H7 (cell line): ENCODE data around the gene SHH. TPM values are rescaled to one million over a fixed set of nuclear protein-coding genes. Genes with fewer than 3 reads are reported as not detected.
A peak's percentile ranks its signal among the peaks of the same experiment; 100 is the strongest.

Experiments used
- DNase-seq: peaks from one replicate; pipeline ENCODE4 v3.0.0; 2012
- H3K27me3 ChIP-seq: 2 replicates; pipeline ENCODE4 v1.6.0; 2011; ENCODE audit warnings: mild to moderate bottlenecking, low read length; ENCODE audit not compliant: control insufficient read depth, insufficient read depth
- H3K36me3 ChIP-seq: replicated peaks from 2 replicates; pipeline ENCODE4 v1.5.1; 2011; ENCODE audit warnings: low read length; ENCODE audit not compliant: control insufficient read depth, insufficient read depth
- H3K4me3 ChIP-seq: 2 replicates; pipeline ENCODE4 v1.5.1; 2011; ENCODE audit warnings: low read depth, mild to moderate bottlenecking, control low read depth, low read length, moderate library complexity; ENCODE audit not compliant: insufficient read depth
- total RNA-seq: library from RNA; depleted of rRNA; stranded (reverse); fragments of >200 nt; shearing (Covaris generic); gene quantifications from 2 replicates; pipeline ENCODE4 v1.2.3, GENCODE V29; 2014

The SHH gene
- total RNA-seq, 1 experiment from 2014 or later: 4.6 TPM

GRCh38 chr7:155766966-155767916, 45.0 kb downstream of the SHH start:
- H3K36me3 ChIP-seq: peaks cover 16% of the 10 kb centered on the region
- no peak for DNase-seq
- H3K4me3 ChIP-seq: no peak overlapping the region
- H3K27me3 ChIP-seq: no peaks in the 10 kb centered on the region

- Histone ChIP-seq H3K4me3 (no peak overlapping the region), H3K36me3 (peaks cover 15% of the 10 kb centered on the region), H3K27me3 (no peaks in the 10 kb centered on the region)
- DNase-seq: no peak
Measured at GRCh38 chr7:155766386-155766785, 45.9 kb downstream of the SHH start.

GRCh38 chr7:155765458-155765857, 46.8 kb downstream of the SHH start:
- Histone ChIP-seq H3K27me3 (no peaks in the 10 kb centered on the region), H3K4me3 (no peak overlapping the region), H3K36me3 (peaks cover 15% of the 10 kb centered on the region)
- no peak for DNase-seq

- Histone ChIP-seq H3K36me3 (peaks cover 8% of the 10 kb centered on the region), H3K4me3 (no peak overlapping the region), H3K27me3 (no peaks in the 10 kb centered on the region)
- DNase-seq: no peak
Measured at GRCh38 chr7:155764438-155764793, 47.8 kb downstream of the SHH start.

GRCh38 chr7:155763691-155764437, 48.4 kb downstream of the SHH start:
- H3K36me3 ChIP-seq: peaks cover 8% of the 10 kb centered on the region

GRCh38 chr7:155763122-155763521, 49.1 kb downstream of the SHH start:
- Histone ChIP-seq H3K4me3 (no peak overlapping the region), H3K27me3 (no peaks in the 10 kb centered on the region), H3K36me3 (peaks cover 8% of the 10 kb centered on the region)
- DNase-seq: peak; percentile 60

More at GRCh38 chr7:155763691-155764437, 48.4 kb downstream of the SHH start:
- H3K4me3 ChIP-seq: no peak overlapping the region
- no peaks in the 10 kb centered on the region for H3K27me3 ChIP-seq
- peak; percentile 46 for DNase-seq

GRCh38 chr7:155762655-155763054, 49.6 kb downstream of the SHH start:
- H3K4me3 ChIP-seq: no peak overlapping the region
- no peaks in the 10 kb centered on the region for H3K27me3 ChIP-seq
- peaks cover 8% of the 10 kb centered on the region for H3K36me3 ChIP-seq
- no peak for DNase-seq

GRCh38 chr7:155762036-155762435, 50.2 kb downstream of the SHH start:
- Histone ChIP-seq H3K36me3 (peaks cover 5% of the 10 kb centered on the region), H3K4me3 (no peak overlapping the region), H3K27me3 (no peaks in the 10 kb centered on the region)
- no peak for DNase-seq

- no peak for DNase-seq
- H3K36me3 ChIP-seq: peaks cover 3% of the 10 kb centered on the region
- H3K27me3 ChIP-seq: no peaks in the 10 kb centered on the region
- H3K4me3 ChIP-seq: no peak overlapping the region
Measured at GRCh38 chr7:155761162-155761561, 51.1 kb downstream of the SHH start.

- no peak for DNase-seq
- Histone ChIP-seq H3K4me3 (no peak overlapping the region), H3K36me3 (no peaks in the 10 kb centered on the region), H3K27me3 (no peaks in the 10 kb centered on the region)
Measured at GRCh38 chr7:155759740-155760430, 52.4 kb downstream of the SHH start.

GRCh38 chr7:155758348-155758747, 53.9 kb downstream of the SHH start:
- Histone ChIP-seq H3K4me3 (no peak overlapping the region), H3K36me3 (no peaks in the 10 kb centered on the region)
- DNase-seq: peak; percentile 59

GRCh38 chr7:155756322-155756721, 55.9 kb downstream of the SHH start:
- Histone ChIP-seq H3K27me3 (no peaks in the 10 kb centered on the region), H3K36me3 (no peaks in the 10 kb centered on the region), H3K4me3 (no peak overlapping the region)
- DNase-seq: no peak

More at GRCh38 chr7:155758348-155758747, 53.9 kb downstream of the SHH start:
- H3K27me3 ChIP-seq: no peaks in the 10 kb centered on the region

GRCh38 chr7:155755026-155755425, 57.2 kb downstream of the SHH start:
- no peaks in the 10 kb centered on the region for H3K36me3 ChIP-seq
- H3K4me3 ChIP-seq: no peak overlapping the region
- H3K27me3 ChIP-seq: no peaks in the 10 kb centered on the region
- DNase-seq: no peak

- Histone ChIP-seq H3K27me3 (no peaks in the 10 kb centered on the region), H3K36me3 (no peaks in the 10 kb centered on the region), H3K4me3 (no peak overlapping the region)
- DNase-seq: no peak
Measured at GRCh38 chr7:155754165-155754564, 58.1 kb downstream of the SHH start.
